Small intestine (tissue), 7 donors: ENCODE results near the gene ATRN. TPM values are rescaled to one million over a fixed set of nuclear protein-coding genes. Genes with fewer than 3 reads are reported as not detected.

ENCODE experiments used
- DNase-seq, 2 donors: peaks; one replicate each; pipeline versions ENCODE4 v3.0.0 to v3.0.0-alpha.2; 2013
- FAIRE-seq: peaks from 2 replicates; lab custom pipeline; 2012; peaks lifted over from hg19 to GRCh38; lab: Jason Lieb, UNC
- H3K27ac ChIP-seq, 3 donors: one replicate each; pipeline ENCODE4 v1.5.1; 2013; ENCODE audit warnings: low read length in 2 of 3, mild to moderate bottlenecking in 2 of 3, control low read depth in 1 of 3, inconsistent platforms in 1 of 3, low read depth in 1 of 3, moderate library complexity in 1 of 3
- H3K27me3 ChIP-seq, 3 donors: one replicate each; pipeline ENCODE4 v1.6.1; 2013; ENCODE audit warnings: low read length in 3 of 3, inconsistent platforms in 1 of 3; ENCODE audit not compliant: control insufficient read depth in 3 of 3, insufficient read depth in 3 of 3
- H3K36me3 ChIP-seq, 3 donors: one replicate each; pipeline ENCODE4 v1.6.1; 2013; ENCODE audit warnings: low read length in 3 of 3, inconsistent platforms in 1 of 3, low read depth in 1 of 3, mild to moderate bottlenecking in 1 of 3, moderate library complexity in 1 of 3; ENCODE audit not compliant: control insufficient read depth in 3 of 3, insufficient read depth in 2 of 3
- H3K4me1 ChIP-seq, 3 donors: one replicate each; pipeline ENCODE4 v1.6.1; 2013; ENCODE audit warnings: low read length in 2 of 3, inconsistent platforms in 1 of 3, low read depth in 1 of 3, mild to moderate bottlenecking in 1 of 3, moderate library complexity in 1 of 3; ENCODE audit not compliant: control insufficient read depth in 3 of 3, insufficient read depth in 2 of 3
- H3K4me3 ChIP-seq, 3 donors: one replicate each; pipeline ENCODE4 v1.5.1; 2013; ENCODE audit warnings: low read length in 3 of 3, control low read depth in 1 of 3, inconsistent platforms in 1 of 3, low read depth in 1 of 3, mild to moderate bottlenecking in 1 of 3, moderate library complexity in 1 of 3
- H3K9me3 ChIP-seq, 2 donors: one replicate each; pipeline ENCODE4 v1.6.1; 2013; ENCODE audit warnings: low read depth in 1 of 2, low read length in 1 of 2; ENCODE audit not compliant: control insufficient read depth in 2 of 2, insufficient read depth in 1 of 2
- WGBS, 3 donors: extraction: QIAGEN DNeasy Blood & Tissue Kit; methylation state at CpG; one replicate each; pipeline ENCODE4 v1.1.7; 2013; 5-methylcytosine and 5-hydroxymethylcytosine counted together
- polyA plus RNA-seq, 4 donors: library from polyadenylated mRNA; stranded (reverse) in 3 of 4; unstranded in 1 of 4; fragments of 200-250 nt in 3 of 4; fragments of 120-200 nt in 1 of 4; gene quantifications; one replicate each; pipeline versions ENCODE4 v1.2.1 to v1.2.3, GENCODE V29; 2013
- donor health status: healthy with polysubstance abuse.
- donor health status: control.
- donor health status: control.
- donor health status: Bipolar disorder and iron deficiency.
- donor health status: healthy.

The ATRN gene
- polyA plus RNA-seq, 4 donors: 11.4 to 126 (median 19.3) TPM

DNA sequence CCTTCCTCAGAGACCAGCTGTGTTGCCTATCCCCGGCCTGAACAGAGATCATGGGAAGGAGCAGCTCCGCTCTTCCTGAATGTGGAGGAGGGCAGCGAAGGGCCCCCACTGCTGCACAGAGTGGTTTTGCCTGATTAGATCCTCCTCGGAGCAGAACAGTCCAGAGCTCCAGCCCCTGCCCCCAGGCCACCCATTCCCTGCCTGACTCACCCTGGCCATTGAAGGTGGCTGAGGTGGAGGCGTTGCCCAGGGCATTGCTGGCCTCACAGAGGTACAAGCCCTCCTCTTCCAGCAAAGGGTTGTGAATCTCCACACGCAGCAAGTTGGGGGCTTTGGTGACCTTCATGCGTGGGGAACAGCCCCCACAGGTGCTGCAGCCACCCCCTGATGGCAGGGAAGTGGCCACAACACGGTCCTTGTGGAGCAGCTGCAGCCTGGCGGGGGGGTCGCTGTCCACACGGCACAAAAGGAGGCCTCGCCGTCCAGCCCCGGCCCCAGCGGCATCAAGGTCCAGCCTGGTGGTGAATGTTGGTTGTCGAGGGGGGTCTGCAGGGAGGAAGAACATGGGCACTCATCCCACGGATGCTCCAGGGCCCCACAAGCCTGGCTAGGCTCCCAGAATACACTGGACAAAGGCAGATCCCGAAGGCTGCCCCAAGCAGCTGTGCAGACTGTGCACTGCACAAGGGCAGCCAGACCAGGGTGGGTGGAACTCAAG, 226.9 kb downstream of the ATRN start:
- no peaks in the 10 kb centered on the region for H3K27me3 ChIP-seq
- no peaks in the 10 kb centered on the region for H3K36me3 ChIP-seq
- no peak for DNase-seq
- peaks cover 0 to 7% of the 10 kb centered on the region in 2 donors for H3K9me3 ChIP-seq
- FAIRE-seq: no peak
- no peak overlapping the region for H3K4me3 ChIP-seq
- no peak overlapping the region for H3K27ac ChIP-seq
- H3K4me1 ChIP-seq: no peaks in the 10 kb centered on the region
- WGBS, 3 donors: 76 to 80% (median 76%) methylated on average over 18 of the region's 18 CpGs

DNA sequence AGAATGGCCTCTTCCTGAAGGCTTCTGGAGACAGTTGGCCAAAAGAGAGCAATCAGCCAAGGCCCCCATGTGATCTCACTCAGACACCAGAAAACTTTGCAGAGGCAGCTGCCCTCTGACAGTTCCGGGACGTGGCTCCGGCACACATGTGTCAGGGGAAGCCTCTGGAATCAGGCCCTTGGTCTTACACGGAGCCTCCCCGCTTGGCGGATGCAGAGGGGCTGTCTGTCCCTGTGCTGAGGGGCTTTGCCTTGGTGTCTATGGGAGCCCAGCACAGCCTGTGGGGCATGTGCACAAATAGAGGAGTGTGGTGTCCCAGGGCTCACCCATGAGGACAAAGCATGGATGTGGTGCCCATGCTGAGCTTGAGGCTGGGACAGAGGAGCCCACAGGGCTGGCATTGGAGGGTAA, 227.8 kb downstream of the ATRN start:
- Histone ChIP-seq H3K4me3 (no peak overlapping the region), H3K27me3 (no peaks in the 10 kb centered on the region), H3K9me3 (peaks cover 0 to 7% of the 10 kb centered on the region in 2 donors), H3K4me1 (no peaks in the 10 kb centered on the region), H3K36me3 (no peaks in the 10 kb centered on the region), H3K27ac (no peak overlapping the region)
- WGBS, 3 donors: 73 to 92% (median 82%) methylated on average over 6 of the region's 6 CpGs
- DNase-seq (no peak), FAIRE-seq (no peak)

- DNase-seq (no peak), FAIRE-seq (no peak)
- Histone ChIP-seq H3K4me3 (no peak overlapping the region), H3K36me3 (no peaks in the 10 kb centered on the region), H3K27me3 (no peaks in the 10 kb centered on the region), H3K4me1 (no peaks in the 10 kb centered on the region), H3K9me3 (peaks cover 0 to 7% of the 10 kb centered on the region in 2 donors), H3K27ac (no peak overlapping the region)
- WGBS, 3 donors: 81 to 90% (median 88%) methylated on average over 14 to 16 of the region's 16 CpGs
Measured at GRCh38 chr20:3699037-3699436, 228.2 kb downstream of the ATRN start.

Other genes with a start within 250 kb of the ATRN start
- gene SLC4A11, start 231.8 kb upstream of the ATRN start, polyA plus RNA-seq: under 1 TPM; 0.24 to 0.57 (median 0.36) TPM
- 1 to 10 TPM; 1.4 to 9.6 (median 3.5) TPM for gene DNAAF9, start 63.3 kb upstream of the ATRN start, polyA plus RNA-seq
- gene GFRA4, start 192.4 kb downstream of the ATRN start, polyA plus RNA-seq: not detected
- 10 to 100 TPM in 1 of 4 donors, 1 to 10 TPM in 1, under 1 TPM in 2; 0.22 to 10.9 (median 3.9) TPM for gene ADAM33, start 211.0 kb downstream of the ATRN start, polyA plus RNA-seq
- gene SIGLEC1, start 241.6 kb downstream of the ATRN start, polyA plus RNA-seq: 1 to 10 TPM in 3 of 4 donors, under 1 TPM in 1; 0.22 to 6.3 (median 2.3) TPM